Stimulated activated naive CD4-positive, alpha-beta T cell treated with Interleukin-2 at 50 U/mL for 16 hours (primary cell): ENCODE data around the gene SCEL.
"Not testable (repeated sequence)": the region's sequence is repeated elsewhere in the genome, so short reads cannot be mapped to it uniquely, and the experiment has no call there.

Experiments
- DNase-seq: peaks from one replicate; lab custom pipeline; 2025; lab: John Stamatoyannopoulos, UW

Gene SCEL, protein sequence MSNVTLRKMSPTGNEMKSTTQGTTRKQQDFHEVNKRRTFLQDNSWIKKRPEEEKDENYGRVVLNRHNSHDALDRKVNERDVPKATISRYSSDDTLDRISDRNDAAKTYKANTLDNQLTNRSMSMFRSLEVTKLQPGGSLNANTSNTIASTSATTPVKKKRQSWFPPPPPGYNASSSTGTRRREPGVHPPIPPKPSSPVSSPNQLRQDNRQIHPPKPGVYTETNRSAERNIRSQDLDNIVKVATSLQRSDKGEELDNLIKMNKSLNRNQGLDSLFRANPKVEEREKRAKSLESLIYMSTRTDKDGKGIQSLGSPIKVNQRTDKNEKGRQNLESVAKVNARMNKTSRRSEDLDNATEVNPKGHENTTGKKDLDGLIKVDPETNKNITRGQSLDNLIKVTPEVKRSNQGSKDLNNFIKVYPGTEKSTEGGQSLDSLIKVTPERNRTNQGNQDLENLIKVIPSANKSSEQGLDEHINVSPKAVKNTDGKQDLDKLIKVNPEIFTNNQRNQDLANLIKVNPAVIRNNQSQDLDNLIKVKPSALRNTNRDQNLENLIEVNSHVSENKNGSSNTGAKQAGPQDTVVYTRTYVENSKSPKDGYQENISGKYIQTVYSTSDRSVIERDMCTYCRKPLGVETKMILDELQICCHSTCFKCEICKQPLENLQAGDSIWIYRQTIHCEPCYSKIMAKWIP

GRCh38 chr13:77535448-77535847 is at the start of gene SCEL:
Gene SCEL (plus strand): TSS chr13:77535706. CDS start chr13:77555876, 20,170 bp downstream.
- no peak for DNase-seq

DNA sequence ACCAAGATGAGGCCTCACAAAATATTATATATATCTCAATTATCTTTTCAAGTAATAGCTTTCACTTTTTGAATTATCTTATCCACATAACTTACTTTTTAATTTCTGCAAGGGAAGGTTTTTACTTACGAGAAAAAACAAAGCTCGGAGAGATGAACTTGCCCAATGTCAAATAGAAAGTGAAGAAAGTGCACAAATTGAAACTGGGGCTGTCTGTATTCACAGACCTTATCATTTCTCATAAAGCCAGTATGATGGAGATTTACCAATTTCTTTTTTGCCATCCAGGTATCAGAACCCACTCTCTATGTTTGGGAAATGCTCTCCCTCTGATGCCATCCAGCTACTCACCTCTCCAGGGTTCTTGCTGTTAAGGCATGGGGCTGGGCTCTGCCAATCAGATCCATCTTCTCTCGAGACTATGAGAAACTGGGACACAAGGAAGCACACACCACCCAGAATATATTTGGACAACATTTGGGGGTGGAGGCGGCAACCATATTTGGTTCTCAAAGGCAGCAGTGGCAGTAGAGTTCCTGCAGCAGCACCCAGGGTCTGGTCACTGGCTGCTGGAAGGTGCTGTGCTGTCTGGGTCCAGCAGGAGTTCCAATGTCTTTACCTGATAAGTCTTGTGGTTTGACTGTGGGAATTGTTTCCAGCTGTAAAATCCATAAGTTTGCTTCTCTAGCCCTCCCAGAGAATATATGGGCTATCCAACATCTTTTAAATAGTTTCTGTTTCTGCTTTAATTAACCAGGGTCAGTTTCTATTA is 45.8 kb upstream of the SCEL start:
- DNase-seq: no peak

GRCh38 chr13:77492982-77493381 is 42.5 kb upstream of the SCEL start:
- no peak for DNase-seq

DNA sequence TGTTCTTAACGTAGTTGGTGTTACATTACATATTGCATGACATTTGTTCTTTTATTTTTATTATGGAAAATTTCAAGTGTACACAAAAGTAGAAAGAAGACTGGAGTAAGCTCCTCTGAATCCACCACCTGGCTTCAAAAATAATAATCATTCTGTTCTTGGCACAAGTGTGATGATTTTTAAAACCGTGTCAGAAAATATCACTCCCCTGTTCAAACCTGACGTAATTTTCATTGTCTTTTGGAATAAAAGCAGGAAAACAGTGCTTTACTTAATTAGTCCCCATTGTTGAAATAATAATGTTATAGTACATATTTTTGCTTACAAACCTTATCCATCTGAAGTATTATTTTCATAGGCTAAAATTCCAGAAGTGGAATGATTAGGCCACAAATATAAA is 41.3 kb upstream of the SCEL start:
- no peak for DNase-seq

GRCh38 chr13:77497350-77497749 is 38.2 kb upstream of the SCEL start:
- no peak for DNase-seq

DNA sequence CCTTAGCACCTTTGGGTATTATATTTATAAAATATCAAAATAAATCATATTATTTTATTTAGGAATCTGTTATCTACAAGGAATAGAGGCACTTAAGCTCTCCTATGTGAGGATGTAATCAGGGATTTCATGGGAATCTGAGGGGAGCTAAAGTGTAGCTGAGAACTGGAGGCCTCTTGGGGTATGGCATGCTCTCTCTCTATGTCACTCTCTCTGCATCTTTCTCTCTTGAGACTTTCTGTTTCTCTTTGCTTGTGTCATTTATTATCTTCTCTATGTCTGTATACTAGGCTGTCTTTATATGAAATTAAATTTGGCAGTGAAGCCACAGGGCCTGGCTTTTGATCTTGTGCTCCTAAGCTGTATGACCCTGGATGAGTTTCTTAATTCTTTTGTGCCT is 37.7 kb upstream of the SCEL start:
- DNase-seq: no peak

GRCh38 chr13:77502104-77502720 is 33.3 kb upstream of the SCEL start:
- no peak for DNase-seq

- no peak for DNase-seq
These were observed 32.1 kb upstream of the SCEL start for GRCh38 chr13:77503398-77503797.

- no peak for DNase-seq
These were observed 28.6 kb upstream of the SCEL start for GRCh38 chr13:77506874-77507273.

- DNase-seq: no peak
These were observed 27.4 kb upstream of the SCEL start for GRCh38 chr13:77507931-77508776.

DNA sequence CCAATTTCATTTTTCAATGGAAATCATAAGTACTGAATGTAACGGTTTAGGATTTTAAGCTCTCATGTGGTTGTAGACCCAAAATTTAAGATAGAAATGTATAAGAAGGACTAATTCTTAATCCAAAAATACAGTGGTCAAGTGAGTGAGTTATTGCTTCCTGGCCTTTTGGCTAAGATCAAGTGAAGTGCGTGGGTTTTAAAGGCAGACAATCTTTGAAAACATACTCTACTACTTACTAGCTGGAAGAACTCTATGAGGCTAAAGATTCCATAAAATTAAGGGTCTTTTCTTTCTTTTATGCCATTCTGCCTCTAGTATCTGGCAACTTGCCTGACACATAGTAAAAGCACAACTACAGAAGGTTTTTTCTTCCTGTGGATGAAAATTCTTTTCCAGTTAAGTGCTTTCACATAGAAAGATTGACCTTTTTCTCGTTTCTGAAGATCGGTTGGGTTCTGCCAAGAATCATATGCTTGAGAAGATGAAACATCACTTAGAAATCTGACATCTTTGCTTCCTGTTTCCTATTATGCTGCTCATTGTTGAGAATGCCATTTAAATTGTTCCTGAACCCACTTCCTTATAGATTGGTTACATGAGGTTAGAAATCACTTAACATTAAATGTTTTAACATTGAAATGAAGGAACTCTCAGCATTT is 26.4 kb upstream of the SCEL start:
- no peak for DNase-seq

- no peak for DNase-seq
These were observed 25.4 kb upstream of the SCEL start for GRCh38 chr13:77510156-77510555.

DNA sequence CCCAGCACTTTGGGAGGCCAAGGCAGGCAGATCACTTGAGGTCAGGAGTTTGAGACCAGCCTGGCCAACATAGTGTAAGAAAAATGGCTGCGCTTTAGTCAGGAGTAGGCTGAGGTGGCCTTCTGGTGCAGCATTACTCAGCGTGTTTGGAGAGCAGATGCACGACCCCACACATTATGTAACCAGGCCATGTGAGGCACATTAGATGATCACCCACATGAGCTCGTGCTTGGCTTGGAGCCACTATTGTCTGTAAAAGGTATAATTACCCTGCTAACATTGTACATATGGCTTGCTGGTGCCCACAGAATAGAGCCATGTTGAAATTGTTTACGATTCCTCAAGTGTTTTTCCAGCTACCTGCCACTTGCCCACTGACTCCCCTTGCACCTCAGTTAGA is 24.0 kb upstream of the SCEL start:
- DNase-seq: no peak

- no peak for DNase-seq
These were observed 21.7 kb upstream of the SCEL start for GRCh38 chr13:77513719-77514335.

GRCh38 chr13:77514336-77514726 is 21.2 kb upstream of the SCEL start:
- no peak for DNase-seq

- DNase-seq: no peak
These were observed 19.7 kb upstream of the SCEL start for GRCh38 chr13:77515785-77516184.

DNA sequence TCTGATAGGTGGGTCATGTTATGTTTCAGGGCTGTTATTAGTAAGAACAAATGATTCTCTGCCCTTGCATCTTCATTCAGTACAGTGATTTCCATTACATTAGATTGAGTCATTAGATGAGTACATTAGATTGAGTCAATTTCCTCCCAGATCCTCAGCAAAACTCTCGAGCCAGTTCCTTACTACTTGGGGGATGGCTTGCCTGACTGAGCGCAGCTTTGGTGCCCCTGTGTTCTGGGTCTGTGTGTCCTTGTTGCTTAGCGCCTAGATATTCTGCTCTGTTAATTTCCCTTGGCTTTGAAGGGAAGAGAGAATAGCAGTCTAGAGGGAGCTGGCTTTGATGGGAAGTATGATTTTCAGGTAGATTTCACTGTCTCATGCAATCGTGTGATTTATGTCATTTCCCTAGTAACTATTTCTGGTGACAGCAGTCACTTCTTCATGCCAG is 19.1 kb upstream of the SCEL start:
- no peak for DNase-seq

GRCh38 chr13:77518266-77518665 is 17.2 kb upstream of the SCEL start:
- DNase-seq: no peak

DNA sequence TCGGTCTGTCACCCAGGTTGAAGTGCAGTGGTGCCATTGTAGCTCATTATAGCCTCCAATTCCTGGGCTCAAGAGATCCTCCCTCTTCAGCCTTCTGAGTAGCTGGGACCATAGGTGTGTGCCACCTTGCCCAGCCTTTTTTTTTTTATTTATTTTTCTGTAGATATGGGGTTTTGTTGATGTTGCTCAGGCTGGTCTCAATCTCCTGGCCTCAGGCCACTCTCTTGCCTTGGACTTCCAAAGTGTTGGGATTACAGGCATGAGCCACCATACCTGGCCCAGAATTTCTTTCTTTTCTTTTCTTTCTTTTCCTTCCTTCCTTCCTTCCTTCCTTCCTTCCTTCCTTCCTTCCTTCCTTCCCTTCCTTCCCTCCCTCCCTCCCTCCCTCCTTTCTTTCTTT is 16.1 kb upstream of the SCEL start:
- not testable (repeated sequence) for DNase-seq

GRCh38 chr13:77519808-77520207 is 15.7 kb upstream of the SCEL start:
- no peak for DNase-seq
